Measurements from ENCODE around the gene CCDC69.

DNA sequence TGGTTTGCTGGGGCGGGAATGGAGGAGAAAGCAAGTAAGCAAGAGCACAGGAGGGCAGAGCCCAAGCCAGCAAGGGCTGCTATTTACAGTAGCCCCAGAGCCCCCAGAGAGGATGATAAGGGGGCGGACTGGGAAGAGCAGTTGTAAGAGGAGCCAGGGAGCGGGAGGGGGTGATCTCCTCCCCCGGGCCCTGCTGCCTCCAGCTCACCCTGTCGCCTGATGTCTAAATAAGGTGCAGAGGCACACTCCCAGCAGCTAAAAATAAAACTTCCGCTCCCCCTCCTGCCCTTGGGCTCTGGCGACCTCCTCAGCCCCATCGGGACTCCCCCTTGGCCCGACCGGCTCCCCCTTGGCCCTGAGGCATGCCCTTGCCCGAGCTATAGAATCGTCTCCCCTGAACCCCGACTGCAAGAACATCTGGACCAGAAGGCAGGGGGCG is 14.4 kb upstream of the CCDC69 start:
- no peak for TF ChIP-seq CTCF (IDR thresholded peaks at IDR 0.05)
- TF ChIP-seq EZH2 (IDR thresholded peaks at IDR 0.05): no peak

Data from neural progenitor cell (in vitro differentiated cells).